GM04504 (cell line): ENCODE measurements around the gene ANKRD11.

Source experiments
- DNase-seq: peaks from one replicate; pipeline ENCODE4 v3.0.0-alpha.2; 2012; ENCODE audit warnings: low read depth

The ANKRD11 gene

DNA sequence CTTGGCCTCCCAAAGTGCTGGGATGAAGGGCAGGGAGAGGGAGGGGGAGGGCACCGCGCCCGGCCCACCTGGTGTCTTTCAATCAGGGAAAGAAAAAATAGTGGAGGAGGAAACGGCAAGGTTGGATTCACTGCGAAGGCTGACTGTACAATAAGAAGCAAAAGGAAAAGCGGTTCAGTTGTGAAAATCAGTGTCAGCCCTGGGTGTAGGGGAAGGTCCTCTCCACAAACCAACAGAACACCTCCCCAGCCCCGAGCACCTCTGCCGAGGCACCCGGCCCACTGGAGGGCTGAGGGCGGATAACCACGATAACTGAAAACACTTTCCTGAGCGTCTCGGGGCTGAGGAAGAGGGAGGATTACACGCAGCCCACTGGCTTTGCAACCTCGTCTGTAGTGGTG lies 16.4 kb upstream of the ANKRD11 start:
- no peak for DNase-seq

- DNase-seq: no peak
Observed at GRCh38 chr16:89506113-89506504, 15.7 kb upstream of the ANKRD11 start.

DNA sequence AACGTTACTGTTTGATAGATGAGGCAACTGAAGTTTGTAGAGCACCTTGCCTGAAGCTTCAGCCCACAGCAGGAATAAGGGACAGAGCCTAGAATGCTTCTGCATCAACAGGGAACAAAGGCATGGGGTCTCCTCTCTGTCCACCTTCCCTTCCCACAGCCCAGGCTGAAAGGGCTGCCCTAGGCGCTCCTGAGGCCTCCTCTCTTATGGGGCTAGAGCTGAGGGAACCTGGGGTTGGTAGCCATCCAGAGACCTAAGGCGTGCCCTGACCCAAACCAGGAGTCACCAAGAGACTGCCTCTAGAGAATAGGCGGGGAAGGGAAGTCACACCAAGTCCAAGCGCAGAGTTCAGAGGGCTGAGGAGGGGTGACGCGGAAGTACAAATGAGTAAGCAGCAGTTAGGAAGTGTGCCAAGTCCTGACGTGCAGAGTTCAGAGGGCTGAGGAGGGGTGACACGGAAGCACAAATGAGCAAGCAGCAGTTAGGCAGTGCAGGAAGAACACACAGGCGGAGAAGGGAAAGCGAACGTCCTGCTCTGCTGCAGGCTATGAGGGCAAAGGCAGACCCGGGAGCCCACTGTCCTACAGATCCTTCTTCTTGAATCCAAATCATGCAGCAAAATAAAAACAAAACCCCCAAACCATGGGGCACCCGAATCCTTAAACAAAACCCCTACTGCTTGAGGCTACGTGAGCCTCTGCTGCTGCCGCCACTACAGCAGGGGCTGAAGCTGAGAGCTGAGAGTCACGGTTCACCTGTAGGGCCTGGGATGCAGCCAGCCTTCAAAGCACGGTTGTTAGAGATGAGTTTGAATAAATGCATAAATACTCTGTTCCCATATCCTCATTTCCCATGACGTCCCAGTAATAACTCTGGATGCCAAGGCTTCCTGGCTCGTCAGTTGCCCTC lies 15.1 kb upstream of the ANKRD11 start:
- DNase-seq: peak; percentile 47

DNA sequence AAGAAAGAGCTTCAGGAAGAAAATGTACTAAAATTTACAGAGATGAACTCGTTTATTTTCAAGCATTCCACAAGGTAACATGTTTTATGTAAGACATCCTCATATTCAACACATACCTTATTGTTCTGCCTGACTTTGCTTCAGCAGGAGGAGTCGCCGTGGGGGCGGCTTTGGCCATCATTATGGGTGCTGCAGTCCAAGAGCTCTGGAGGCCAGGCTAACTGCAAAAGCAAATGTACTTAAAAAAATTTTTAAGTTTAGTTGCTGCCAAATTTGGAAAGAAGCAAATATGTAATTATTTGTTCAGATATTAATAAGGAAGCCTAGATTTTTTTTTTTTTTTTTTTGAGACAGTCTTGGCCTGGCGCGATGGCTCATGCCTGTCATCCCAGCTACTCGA lies 13.7 kb upstream of the ANKRD11 start:
- DNase-seq: no peak

GRCh38 chr16:89502081-89502843 lies 11.9 kb upstream of the ANKRD11 start:
- DNase-seq: no peak

DNA sequence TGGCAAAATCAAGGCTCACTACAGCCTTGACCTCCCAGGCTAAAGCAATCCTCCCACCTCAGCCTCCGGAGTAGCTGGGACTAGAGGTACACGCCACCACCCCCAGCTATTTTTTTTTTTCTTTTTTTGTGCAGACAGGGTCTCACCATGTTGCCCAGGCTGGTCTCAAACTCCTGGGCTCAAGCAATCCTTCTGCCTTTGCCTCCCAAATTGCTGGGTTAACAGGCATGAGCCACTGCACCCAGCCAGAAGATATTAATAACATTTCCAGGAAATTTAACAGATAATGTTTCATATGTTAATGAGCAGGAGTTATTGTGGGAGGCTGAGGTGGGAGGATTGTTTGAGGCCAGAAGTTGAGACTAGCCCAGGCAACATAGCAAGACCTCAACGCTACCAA lies 9.4 kb upstream of the ANKRD11 start:
- DNase-seq: no peak

- DNase-seq: peak; percentile 98
Observed at GRCh38 chr16:89498839-89499238, 8.5 kb upstream of the ANKRD11 start.

- peak; percentile 53 for DNase-seq
Observed at GRCh38 chr16:89495121-89495520, 4.8 kb upstream of the ANKRD11 start.

- no peak for DNase-seq
Observed at GRCh38 chr16:89493776-89494175, 3.4 kb upstream of the ANKRD11 start.

- DNase-seq: no peak
Observed at GRCh38 chr16:89491974-89492687, 1.8 kb upstream of the ANKRD11 start.

DNA sequence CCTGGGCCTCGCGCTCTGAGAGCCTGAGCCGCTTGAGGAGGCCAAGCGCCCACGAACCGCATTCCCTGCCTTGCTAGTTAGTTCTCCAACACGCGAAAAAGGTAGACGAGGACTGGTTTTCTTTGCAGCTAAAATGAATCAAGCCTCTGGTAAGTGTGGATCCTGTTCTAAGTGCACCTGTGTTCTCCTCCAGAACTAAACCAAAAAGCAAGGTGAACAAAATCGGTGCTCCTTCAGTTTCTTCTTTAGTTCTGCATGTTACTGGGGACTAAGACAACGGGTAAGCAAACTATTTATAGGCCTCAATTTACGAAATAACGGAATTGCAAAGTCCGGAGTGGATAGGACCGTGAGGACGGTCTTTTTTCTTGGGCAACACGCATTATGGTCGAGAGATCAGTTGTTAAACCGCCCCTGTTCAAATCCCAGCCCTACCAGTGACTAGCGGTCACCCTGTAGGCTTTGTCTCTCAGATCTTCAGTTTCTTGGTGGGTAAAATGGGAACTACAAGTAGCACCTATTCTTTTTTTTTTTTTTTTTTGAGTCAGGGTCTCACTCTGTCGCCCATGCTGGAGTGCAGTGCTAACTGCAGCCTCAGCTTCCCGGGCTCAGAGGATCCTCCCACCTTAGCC lies 993 bp upstream of the ANKRD11 start:
- DNase-seq: no peak

- no peak for DNase-seq
Observed at GRCh38 chr16:89489898-89490438, 393 bp downstream of the ANKRD11 start.

DNA sequence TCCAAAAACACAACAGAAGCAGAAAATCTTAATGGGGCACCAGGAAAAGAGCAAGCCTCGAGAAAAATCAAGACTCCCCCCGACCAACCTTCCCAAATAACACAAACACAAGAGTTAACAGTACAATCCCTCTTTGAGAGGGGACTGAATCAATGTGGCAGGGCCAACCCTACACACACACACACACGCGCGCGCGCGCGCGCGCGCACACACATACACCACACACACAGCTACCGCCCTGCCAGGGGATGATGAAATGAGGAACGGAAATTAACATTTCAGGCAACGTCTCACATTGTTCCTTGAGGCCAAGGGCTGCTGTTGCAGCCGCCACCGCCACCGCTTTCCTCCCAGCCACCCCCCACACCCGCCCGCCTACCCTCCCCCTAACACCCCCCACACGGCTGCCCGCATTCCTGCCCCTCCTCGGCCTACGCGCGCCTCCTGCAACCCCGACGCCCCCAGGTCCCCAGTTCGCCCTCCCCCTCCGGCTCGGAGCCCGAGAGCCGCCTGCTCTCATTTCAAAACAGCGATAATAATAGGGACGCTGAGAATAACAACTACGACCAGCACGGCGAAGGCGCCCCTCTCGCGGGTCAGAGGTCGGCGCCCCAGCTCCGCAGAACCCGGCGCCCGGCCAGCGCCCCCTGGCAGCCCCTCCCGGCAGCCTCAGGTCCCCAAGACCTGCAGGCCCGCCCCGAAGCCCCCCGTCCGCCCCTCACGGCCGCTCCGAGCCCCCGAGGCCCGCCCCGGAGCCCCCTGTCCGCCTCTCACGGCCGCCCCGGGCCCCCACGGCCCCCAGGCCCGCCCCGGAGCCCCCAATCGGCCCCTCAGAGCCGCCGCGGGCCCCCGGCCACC lies 1.1 kb downstream of the ANKRD11 start:
- DNase-seq: peak; percentile 88

- DNase-seq: no peak
Observed at GRCh38 chr16:89485701-89486246, 4.6 kb downstream of the ANKRD11 start.

- no peak for DNase-seq
Observed at GRCh38 chr16:89484923-89485679, 5.3 kb downstream of the ANKRD11 start.

DNA sequence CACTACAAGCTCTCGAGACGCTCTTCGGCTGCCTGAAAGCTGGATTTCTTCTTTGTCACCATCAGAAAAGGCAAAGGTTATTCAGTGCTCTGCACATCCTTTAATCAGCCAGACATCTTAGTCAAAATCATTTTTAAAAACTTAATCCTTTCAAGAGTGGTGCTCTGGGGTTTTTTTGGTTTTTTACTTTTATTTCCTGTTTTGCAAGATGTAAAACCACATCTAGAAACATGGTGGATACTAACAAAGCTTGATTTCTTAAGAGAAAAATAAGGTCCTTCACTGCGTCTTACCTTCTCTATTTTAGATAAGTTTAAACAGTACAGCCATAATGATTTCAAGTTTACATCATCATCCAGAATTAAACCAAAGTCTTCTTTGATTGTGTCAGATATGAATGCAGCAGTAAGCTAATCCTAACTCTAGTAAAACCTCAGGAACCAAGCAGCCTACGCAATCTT lies 6.3 kb downstream of the ANKRD11 start:
- no peak for DNase-seq

DNA sequence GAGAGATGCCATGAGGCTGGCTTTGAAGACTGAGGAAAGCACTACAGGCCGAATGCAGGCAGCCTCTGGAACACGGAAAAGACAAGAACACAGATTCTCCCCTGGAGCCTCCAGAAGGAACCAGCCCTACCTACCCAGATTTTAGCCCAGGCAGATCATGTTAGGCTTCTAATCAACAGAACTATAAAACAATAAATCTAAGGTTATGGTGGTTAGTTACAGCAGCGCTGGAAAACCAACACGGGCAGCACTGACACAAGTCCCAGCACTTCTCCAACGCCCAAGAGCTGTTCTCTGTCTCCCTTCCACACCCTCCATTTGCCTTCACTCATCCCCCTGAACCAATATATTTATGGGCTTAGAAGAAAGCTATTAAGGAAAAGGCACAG lies 7.5 kb downstream of the ANKRD11 start:
- no peak for DNase-seq

DNA sequence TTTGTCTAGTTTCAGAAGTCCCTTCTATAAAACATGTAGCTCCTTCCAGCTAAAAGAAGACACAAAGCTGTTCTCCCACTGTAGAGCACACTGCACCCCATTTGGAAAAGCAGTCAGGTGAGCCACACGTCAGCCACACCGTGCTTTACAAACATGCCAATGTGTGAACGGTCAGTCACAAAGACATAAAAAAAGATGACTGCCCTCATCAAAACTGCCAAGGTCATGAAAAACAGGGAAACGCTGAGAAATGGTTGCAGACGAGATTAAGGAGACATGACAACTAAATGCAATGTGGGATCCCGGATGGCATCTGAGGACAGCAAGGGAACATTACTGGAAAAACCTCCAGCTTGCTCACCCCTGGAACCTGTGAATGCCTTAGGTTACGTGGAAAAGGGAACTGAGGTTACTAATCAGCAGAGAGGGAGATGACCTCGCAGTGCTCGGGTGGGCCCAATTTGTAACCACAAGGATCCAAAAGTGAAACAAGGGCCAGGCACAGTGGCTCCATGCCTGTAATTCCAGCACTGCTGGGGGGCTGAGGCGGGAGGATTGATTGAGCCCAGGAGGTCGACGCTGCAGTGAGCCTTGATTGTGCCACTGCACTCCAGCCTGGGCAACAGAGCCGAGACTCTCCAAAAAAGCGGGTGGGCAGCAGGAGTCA lies 8.1 kb downstream of the ANKRD11 start:
- DNase-seq: no peak

GRCh38 chr16:89481356-89481955 lies 8.9 kb downstream of the ANKRD11 start:
- DNase-seq: no peak
